Effector CD8-positive, alpha-beta T cell (primary cell): ENCODE measurements around the gene HSPA8.
"Not testable (repeated sequence)": the region's sequence is repeated elsewhere in the genome, so short reads cannot be mapped to it uniquely, and the experiment has no call there.

Experiments used
- DNase-seq: peaks from one replicate; lab custom pipeline; 2025; lab: John Stamatoyannopoulos, UW

Gene HSPA8

GRCh38 chr11:123072332-123072761 is 10.4 kb upstream of the HSPA8 start:
- no peak for DNase-seq

- DNase-seq: no peak
Measured at GRCh38 chr11:123069908-123070821, 8.2 kb upstream of the HSPA8 start.

GRCh38 chr11:123065621-123066020 is 3.7 kb upstream of the HSPA8 start:
- DNase-seq: no peak

GRCh38 chr11:123063826-123064657 is 2.1 kb upstream of the HSPA8 start:
- DNase-seq: no peak

GRCh38 chr11:123062892-123063825 is 1.2 kb upstream of the HSPA8 start:
- no peak for DNase-seq

GRCh38 chr11:123062158-123062891 is 389 bp upstream of the HSPA8 start:
- DNase-seq: peak; percentile 99

- DNase-seq: no peak
Measured at GRCh38 chr11:123060277-123061000, 1.5 kb downstream of the HSPA8 start.

GRCh38 chr11:123059041-123059920 is 2.7 kb downstream of the HSPA8 start:
- not testable (repeated sequence) for DNase-seq

- no peak for DNase-seq
Measured at GRCh38 chr11:123057661-123058305, 4.2 kb downstream of the HSPA8 start.

GRCh38 chr11:123056835-123057491 is 5.0 kb downstream of the HSPA8 start:
- no peak for DNase-seq

GRCh38 chr11:123055191-123055901 is 6.6 kb downstream of the HSPA8 start:
- DNase-seq: no peak

GRCh38 chr11:123054301-123055065 is 7.5 kb downstream of the HSPA8 start:
- DNase-seq: no peak

- DNase-seq: no peak
Measured at GRCh38 chr11:123052901-123053721, 8.8 kb downstream of the HSPA8 start.

- DNase-seq: no peak
Measured at GRCh38 chr11:123051634-123052033, 10.3 kb downstream of the HSPA8 start.

GRCh38 chr11:123051146-123051545 is 10.8 kb downstream of the HSPA8 start:
- DNase-seq: no peak

- no peak for DNase-seq
Measured at GRCh38 chr11:123047947-123048293, 14.0 kb downstream of the HSPA8 start.
